T-helper 1 cell treated with Interleukin-12 subunit alpha and Interleukin-12 subunit beta and Interleukin-4 antibody, amounts not matched to agents 30 μg/mL and 1 μg/mL, for 36 hours (primary cell): ENCODE data around the gene MRPL34.

Experiments used
- H3K27ac Mint-ChIP-seq: one replicate; pipeline ENCODE4 v1.8.0; 2021; ENCODE audit warnings: mild to moderate bottlenecking, mixed read lengths
- H3K27me3 Mint-ChIP-seq: one replicate; pipeline ENCODE4 v1.8.0; 2021; ENCODE audit warnings: low read depth, mixed read lengths
- H3K36me3 Mint-ChIP-seq: one replicate; pipeline ENCODE4 v1.8.0; 2021; ENCODE audit warnings: low read depth, mixed read lengths
- H3K4me1 Mint-ChIP-seq: one replicate; pipeline ENCODE4 v1.8.0; 2021; ENCODE audit warnings: low read depth, mixed read lengths
- H3K4me3 Mint-ChIP-seq: one replicate; pipeline ENCODE4 v1.8.0; 2021; ENCODE audit warnings: mild to moderate bottlenecking, moderate library complexity, mixed read lengths
- H3K9me3 Mint-ChIP-seq: one replicate; pipeline ENCODE4 v1.8.0; 2021; ENCODE audit warnings: mixed read lengths

Gene MRPL34

DNA sequence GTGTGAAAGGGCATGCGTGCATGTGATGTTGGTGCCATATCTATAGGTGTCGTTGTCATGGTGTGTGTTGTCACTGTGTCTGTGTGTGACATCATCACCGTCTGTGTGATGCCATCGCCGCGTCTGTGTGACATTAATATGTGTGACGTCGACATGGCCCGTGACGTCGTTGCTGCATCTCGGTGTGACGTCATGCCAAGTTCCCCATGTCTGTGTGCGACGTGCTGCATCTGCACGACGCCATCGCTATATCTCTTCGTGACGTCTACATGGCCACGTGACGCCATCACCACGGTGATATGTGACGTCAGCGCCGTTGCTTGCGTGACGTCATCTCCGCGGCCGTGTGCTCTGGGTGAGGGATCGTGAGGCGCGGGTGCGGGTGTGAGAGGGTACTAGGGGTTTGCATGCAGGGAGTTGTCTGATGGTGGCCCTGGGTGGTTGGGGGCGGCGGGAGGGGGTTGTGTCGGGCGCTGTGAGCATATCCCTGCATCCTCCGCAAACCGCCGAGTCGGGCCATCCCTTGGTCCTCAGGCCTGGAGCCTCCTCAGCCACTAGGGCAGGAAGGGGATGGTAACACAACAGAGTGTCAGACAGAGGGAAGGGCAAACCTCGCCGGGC, 46.3 kb downstream of the MRPL34 start:
- peaks cover 11% of the 10 kb centered on the region for H3K27me3 Mint-ChIP-seq
- H3K9me3 Mint-ChIP-seq: no peaks in the 10 kb centered on the region
- peaks cover 6% of the 10 kb centered on the region for H3K4me1 Mint-ChIP-seq
- no peaks in the 10 kb centered on the region for H3K36me3 Mint-ChIP-seq
- no peak overlapping the region for H3K4me3 Mint-ChIP-seq
- no peak overlapping the region for H3K27ac Mint-ChIP-seq

DNA sequence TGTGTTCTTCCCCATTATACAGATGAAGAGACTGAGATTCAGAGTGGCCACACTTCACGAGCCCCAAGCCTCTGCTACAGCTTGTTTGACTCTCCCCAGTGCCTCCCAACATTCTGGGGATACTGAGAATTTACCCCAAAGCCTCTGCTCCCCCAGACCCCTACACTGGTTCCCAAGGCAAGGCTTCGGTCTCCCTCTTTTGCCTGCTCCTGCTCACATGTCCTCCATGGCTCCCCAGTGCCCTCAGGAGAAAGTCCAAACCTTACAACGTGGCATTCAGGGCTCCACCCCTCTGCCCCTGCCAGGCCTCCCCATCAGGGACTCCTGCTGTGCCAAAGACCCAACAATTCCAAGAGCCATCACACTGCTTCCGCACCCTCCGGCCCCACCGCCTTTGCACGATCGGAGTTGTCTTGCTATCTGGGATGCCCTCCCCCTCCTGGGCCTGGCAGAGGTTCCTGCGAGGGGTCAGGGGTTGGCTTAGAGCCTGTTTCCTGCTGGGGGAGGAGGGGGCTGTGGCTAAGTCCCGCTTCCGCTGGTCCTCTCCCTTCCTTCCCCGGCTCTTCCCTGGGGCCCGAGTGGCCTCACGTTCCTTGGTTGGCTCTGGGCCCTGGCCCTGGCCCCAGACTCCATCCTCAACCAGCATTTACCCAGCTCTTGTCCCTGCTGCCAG, 47.1 kb downstream of the MRPL34 start:
- Mint-ChIP-seq H3K9me3 (no peaks in the 10 kb centered on the region), H3K4me1 (peaks cover 6% of the 10 kb centered on the region), H3K27me3 (peaks cover 11% of the 10 kb centered on the region), H3K4me3 (no peak overlapping the region), H3K36me3 (no peaks in the 10 kb centered on the region), H3K27ac (no peak overlapping the region)

GRCh38 chr19:17353386-17353785, 47.7 kb downstream of the MRPL34 start:
- Mint-ChIP-seq H3K9me3 (no peaks in the 10 kb centered on the region), H3K4me3 (no peak overlapping the region), H3K4me1 (peaks cover 6% of the 10 kb centered on the region), H3K27ac (no peak overlapping the region), H3K36me3 (no peaks in the 10 kb centered on the region), H3K27me3 (peaks cover 11% of the 10 kb centered on the region)
